GM10847 (cell line): ENCODE data around the gene WRNIP1.

Experiments
- POLR2A ChIP-seq: IDR thresholded peaks from 2 replicates; pipeline ENCODE4 v1.6.1; 2011; ENCODE audit not compliant: insufficient read length; ENCODE audit errors: extremely low read depth

The WRNIP1 gene

DNA sequence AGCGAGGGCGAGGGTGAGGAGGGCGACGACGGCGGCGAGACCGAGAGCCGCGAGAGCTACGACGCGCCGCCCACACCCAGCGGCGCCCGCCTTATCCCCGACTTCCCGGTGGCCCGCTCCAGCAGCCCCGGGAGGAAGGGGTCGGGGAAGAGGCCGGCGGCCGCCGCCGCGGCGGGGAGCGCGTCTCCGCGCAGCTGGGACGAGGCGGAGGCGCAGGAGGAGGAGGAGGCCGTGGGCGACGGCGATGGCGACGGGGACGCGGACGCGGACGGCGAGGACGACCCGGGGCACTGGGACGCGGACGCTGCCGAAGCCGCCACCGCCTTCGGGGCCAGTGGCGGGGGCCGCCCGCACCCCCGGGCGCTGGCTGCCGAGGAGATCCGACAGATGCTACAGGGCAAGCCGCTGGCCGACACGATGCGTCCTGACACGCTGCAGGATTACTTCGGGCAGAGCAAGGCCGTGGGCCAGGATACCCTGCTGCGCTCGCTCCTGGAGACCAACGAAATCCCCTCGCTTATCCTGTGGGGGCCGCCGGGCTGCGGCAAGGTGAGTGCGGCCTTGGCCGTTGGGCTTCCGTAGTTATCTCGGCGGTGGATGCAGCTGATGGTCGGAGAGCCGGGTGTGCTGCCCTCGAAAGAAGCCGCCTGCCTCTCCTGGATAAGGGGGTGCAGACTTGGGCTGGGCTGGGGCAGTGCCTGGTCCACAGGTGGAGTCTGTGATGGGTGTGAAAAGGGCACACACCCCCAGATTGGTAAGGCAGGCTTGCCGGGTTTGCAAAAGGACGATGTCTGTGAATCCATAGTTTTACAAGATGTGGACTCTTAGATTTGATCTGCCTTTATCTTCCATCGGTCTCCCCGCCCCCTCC, 938 bp downstream of the WRNIP1 start:
- TF ChIP-seq POLR2A: no peak

DNA sequence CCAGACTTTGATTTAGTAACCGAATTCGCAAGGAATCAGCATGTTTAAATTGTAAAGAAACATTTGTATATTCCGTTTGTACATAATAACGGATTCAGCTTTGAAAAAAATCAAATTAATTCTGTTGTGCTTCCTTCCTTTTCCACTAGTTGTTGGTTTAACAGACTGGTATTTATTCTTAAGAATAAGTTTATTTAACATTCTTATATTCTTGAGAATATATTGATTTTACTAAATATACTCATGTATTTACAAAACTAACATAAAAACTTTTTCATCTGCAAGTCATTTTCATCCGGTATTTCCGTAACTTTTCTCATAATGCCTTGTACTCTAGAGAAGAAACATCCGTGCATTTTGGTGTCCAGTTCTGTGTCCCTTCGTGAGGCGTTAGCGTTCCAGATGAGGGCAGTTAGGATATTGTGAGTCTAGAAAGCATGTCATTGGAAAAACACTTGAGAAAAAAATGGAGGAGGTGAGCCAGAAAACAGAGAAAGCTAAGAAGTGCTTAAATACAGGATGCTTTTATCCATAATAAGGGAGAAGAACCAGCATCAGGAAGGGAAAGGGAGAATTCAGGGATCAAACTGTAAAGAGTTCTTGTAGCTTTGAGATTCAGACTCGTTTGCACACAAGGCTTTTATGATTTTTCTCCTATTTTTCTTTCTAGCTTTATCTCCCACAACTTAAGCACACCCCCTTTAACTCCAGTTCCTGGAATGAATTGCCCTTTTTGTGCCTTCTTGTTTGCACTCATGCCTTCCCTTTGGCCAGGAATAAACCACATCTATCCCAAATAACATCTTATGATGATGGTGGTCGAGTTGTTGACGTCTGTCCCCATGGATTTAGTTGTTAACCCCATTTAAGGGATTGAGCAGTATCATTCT, 1.8 kb downstream of the WRNIP1 start:
- TF ChIP-seq POLR2A: no peak

DNA sequence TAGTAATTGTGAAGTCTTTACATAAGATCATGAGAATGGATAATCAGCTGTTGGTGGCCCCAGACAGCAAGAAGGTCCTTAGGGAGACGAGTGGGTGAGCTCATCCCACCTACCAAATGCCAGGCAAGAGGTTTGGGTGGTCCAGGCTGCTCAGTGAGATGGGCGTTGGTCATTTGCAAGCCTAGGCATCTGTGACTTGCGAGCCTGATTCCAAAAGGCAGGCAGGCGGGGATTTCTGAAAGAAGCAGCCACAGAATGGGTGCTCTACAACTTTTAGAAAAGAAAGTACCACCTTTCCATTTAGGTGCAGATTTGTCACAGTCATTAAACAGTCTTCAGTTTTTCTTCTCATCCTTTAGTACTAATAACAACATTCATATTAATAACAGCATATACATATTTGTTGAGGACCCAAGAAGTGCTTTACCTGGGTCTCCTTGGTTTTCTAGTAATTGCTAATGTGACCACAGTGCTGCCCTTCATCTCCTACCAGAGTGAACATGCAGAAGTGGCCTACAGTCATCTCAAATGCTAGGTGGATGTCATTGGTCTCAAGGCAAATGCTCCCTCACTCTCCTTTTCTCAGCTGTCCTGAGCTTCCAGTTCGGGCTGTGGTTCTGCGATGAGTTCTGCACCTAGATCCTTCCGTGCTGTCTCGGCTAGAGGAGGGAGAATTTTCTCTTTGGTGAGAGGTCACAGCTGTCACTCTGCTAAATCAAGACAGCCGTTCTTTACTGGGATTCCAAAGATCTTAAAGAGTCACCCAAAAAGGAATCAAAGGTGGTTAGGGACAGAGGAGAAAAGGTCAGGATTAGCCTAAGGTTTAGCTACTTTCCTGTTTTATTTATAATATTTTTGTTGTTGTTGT, 2.7 kb downstream of the WRNIP1 start:
- no peak for TF ChIP-seq POLR2A

DNA sequence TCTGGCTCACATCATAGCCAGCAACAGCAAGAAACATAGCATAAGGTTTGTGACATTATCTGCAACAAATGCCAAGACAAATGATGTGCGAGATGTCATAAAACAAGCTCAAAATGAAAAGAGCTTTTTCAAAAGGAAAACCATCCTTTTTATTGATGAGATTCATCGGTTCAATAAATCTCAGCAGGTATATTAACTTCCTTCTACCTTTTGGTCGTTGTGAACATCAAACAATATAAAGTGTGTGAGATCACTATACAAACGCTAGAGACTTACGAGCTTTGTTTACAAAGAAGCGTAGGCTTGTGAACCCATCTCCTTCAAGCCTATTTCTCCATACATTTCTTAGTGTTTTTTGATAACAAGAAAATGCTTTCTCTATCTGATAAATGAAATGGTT, 3.5 kb downstream of the WRNIP1 start:
- TF ChIP-seq POLR2A: no peak

DNA sequence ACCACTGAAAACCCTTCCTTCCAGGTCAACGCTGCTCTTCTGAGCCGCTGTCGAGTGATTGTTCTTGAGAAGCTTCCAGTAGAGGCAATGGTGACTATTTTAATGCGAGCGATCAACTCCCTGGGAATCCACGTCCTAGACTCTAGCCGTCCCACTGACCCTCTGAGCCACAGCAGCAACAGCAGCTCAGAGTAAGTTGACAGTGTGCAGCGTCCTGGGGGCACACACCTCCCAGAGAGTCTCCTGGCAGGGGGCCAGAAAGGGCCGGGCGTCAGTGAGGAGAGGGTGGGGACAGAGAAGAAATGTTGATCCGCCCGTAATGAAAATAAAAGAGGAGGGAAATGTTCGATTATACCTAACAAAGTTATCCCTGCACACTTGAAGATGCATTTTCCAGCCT, 5.0 kb downstream of the WRNIP1 start:
- no peak for TF ChIP-seq POLR2A

DNA sequence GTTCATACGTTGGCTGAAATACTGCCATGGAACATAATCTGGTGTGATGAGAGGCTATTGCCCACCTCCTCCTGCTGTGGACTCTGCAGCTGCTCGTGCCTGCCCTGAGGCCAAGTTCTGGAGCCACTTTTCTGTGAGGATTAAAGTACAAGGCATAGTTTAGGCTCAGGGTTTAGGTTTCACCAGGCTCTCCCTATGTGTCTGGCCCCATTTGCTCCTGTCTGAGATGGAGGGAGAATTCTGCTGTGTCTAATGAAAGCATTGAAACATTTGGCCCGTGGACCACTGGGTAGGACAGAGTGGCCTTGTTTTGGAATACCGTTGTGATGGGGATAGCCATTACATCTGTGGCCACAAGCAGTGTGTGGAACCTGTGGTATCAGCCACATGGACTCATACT, 5.9 kb downstream of the WRNIP1 start:
- TF ChIP-seq POLR2A: no peak

DNA sequence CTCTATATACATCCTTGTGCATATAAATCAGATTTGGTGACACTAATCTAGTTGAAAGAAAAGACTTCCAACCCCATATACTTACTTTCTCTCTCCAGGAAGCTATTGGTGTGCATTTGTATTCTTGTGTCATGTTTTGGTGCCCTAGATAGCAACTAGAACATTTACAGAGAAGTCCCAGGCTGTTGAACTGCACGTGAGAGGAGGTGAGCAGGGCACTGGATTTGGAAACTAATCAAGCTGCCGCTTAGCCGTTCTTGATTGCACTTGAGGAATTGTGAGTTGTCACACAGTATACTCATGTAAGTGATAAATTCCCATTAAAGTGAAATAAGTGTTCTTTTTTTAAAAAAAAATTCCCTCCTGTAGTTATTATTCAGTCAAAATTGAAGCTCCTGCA, 7.6 kb downstream of the WRNIP1 start:
- no peak for TF ChIP-seq POLR2A

DNA sequence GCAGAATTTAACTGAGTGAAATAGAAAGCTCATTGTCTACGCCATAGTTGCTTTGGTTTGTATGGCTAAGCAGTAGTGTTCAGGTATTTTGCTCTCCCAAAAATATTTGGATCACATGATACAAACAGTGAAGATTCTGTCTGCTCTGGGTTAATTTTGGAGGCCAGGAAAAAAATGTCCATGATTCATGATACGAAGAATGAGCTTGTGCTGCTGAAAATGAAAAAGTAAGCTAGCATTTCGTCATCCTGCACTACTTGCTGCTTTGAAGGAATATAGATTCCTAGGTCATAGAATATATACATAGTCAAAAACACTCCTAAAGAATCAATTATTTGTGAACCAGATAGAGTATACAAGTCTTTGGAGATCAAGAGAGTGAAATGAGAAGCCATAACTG, 8.3 kb downstream of the WRNIP1 start:
- TF ChIP-seq POLR2A: no peak

DNA sequence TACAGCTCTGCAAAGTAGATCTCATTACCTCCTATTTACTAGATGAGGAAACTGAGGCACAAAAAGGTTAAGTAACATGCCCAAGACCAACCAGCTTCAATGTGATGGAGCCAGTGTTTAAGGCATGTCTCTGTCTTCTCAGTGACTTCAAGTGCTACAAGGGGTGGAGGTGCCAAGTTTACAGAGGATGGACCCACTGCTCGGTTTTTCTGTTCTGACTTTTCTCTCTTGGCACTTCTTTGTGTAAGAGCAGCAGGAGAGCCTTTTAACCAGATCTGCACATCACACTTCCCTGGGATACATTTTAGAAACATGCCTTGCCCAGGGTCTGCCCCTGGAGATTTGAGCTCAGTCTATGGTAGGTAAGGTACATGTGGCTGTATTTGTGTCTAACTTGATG, 9.8 kb downstream of the WRNIP1 start:
- no peak for TF ChIP-seq POLR2A

DNA sequence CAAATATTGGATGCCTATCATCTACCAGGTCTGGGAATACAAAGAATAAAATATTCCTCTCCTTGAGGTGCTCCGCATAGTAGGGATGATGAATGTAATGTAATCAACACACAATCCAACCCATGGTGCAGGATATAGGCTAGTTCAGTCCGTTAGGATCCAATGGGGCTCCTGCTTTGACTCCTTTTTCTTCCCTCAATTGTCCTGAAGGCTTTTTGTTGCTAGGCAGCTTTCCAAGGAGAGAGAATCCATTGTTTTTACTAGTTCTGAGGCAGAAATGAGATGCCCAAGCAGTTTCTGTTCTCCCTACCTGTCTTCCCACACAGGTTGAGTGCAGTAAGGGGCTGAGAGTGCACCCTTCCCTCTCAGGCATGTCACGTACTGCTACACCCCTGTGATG, 12.1 kb downstream of the WRNIP1 start:
- TF ChIP-seq POLR2A: no peak

DNA sequence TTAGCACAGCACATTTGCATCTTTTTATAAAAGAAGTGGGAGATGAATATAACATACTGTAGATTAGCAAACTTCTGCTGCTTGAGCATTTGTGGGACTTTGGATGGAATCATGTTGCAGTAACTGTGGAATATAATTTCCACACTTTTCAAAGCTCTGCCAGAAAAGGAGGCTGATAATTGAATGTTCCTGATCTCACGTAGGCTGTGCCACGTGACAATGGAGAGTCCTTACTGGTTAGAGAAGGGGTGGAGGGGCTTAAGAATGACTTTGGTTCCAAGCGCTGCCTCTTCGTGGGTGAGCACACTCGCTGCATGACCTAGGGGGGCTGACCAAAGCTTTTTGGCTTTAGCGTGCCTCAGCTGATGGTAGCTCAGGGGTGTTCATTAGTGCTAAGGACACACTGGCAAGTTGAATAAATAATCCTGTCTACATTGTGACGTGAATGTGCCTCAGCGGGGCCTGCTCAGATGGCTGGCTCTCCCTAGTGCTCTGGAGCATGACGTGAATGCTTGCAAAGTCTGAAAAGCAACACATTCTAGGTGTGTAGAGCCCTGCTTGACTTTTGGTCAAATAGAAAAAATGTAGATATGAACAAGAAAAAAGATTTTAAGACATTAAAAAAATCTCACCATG, 15.0 kb downstream of the WRNIP1 start:
- TF ChIP-seq POLR2A: no peak

DNA sequence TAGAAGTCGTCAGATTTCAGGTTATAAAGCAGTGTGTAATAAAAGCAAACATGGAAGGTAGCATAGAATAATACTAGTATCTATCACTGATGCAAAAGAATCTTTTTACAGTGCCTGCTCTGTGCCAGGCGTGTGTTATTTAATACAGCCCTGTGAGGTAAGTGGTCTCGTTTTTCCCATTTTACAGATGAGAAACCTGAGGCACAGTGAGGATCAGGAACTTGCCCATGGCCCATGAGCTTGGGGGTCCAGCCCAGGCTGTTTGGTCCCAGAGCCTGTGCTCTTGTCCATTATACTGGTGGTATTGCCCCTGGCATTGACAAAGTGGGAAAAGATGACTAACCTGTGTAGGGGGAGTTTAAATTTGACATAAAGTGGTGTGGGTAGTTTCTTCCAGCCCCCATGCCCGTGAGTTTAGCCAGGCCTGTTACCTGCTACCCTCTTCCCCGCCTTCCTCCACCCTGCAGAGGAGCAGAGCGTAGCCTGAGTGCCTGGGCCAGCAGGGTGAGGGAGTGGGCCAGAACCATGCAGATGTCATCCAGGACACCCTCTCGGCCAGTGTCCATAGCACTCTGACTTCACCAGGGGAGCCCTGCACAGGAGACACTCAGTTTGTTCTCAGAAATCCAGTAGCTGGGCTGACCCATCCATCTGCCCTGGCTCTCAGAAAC, 16.6 kb downstream of the WRNIP1 start:
- no peak for TF ChIP-seq POLR2A

DNA sequence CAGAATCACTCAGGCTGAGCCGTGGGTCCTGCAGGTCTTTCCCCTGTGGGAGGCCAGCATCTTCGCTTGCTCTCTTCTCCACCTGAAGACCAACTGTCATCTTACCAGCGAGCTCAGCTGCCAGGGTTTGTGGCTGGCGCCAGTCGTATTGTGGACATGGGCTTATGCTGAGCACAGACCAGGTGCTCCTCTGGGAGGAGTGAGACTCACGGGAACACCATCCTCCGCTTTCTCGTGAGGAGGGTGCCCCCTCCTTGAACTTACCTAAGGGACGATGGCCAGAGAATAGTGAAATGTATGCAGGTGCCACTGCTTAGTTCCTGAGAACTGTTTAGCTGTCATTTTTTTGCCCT, 17.1 kb downstream of the WRNIP1 start:
- TF ChIP-seq POLR2A: no peak

DNA sequence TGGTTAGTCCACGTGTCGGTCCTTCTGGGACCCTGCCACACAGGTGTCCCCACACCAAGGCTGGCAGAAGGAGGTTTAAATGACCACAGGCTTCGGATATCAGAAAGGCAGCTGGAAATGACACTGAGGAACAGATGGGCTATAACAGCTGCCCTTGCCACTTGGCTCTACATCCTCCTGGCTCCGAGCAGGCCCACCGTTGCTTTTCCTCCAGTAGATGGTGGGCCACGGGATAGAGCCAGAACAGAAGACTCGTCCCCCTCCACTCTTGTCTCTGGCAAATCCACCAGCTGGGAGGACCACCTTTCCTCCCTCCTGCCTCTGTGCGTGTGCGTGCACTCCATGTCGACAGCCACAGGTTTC, 17.6 kb downstream of the WRNIP1 start:
- no peak for TF ChIP-seq POLR2A
